Hepatocyte (in vitro differentiated cells): ENCODE measurements around the gene HLA-DQA2.

ENCODE experiments used
- EZH2phosphoT487 ChIP-seq: fragments of 200-600 bp; sonication (generic); IDR thresholded peaks from one replicate; pipeline ENCODE4 v1.6.1; 2018; ENCODE audit warnings: antibody characterized with exemption, mild to moderate bottlenecking, low read depth, moderate library complexity; ENCODE audit not compliant: unreplicated experiment, severe bottlenecking
- TF ChIP-seq, protein P1 (sequence below): fragments of 200-600 bp; sonication (generic); IDR thresholded peaks from 2 replicates; pipeline ENCODE4 v1.5.1; 2016; ENCODE audit warnings: antibody characterized with exemption, mild to moderate bottlenecking; ENCODE audit not compliant: poor library complexity

DNA sequence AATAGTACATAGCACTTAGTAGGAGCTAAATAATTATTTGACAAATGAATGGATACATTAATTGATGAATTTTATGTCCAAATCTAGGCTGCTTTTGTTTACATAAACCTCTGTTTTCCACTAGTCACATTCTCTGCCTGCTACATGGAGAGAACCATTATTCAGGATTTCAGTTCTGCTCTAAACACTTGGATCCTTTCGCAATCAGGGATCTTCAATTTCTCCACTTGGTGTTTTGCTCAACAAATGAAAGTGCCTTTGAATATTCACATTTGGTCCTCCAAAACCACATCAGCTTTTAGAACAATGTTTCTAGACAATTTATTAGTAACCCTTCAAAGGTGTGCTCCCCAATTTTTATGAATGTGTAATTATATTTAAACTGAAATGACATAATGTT is 44.2 kb upstream of the HLA-DQA2 start:
- TF ChIP-seq, protein P1, sequence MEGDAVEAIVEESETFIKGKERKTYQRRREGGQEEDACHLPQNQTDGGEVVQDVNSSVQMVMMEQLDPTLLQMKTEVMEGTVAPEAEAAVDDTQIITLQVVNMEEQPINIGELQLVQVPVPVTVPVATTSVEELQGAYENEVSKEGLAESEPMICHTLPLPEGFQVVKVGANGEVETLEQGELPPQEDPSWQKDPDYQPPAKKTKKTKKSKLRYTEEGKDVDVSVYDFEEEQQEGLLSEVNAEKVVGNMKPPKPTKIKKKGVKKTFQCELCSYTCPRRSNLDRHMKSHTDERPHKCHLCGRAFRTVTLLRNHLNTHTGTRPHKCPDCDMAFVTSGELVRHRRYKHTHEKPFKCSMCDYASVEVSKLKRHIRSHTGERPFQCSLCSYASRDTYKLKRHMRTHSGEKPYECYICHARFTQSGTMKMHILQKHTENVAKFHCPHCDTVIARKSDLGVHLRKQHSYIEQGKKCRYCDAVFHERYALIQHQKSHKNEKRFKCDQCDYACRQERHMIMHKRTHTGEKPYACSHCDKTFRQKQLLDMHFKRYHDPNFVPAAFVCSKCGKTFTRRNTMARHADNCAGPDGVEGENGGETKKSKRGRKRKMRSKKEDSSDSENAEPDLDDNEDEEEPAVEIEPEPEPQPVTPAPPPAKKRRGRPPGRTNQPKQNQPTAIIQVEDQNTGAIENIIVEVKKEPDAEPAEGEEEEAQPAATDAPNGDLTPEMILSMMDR: no peak
- no peak for TF ChIP-seq EZH2phosphoT487
